Measurements from ENCODE around the gene SH3BP2. TPM values are rescaled to one million over a fixed set of nuclear protein-coding genes. Genes with fewer than 3 reads are reported as not detected.
"Not testable (repeated sequence)": the region's sequence is repeated elsewhere in the genome, so short reads cannot be mapped to it uniquely, and the experiment has no call there.

SH3BP2 gene
- total RNA-seq, 4 donors from 2014 or later, result 26.2 to 109 (median 66.0) TPM

- DNase-seq (ENCODE audit: low spot score), result no peak
- TF ChIP-seq, protein P1, sequence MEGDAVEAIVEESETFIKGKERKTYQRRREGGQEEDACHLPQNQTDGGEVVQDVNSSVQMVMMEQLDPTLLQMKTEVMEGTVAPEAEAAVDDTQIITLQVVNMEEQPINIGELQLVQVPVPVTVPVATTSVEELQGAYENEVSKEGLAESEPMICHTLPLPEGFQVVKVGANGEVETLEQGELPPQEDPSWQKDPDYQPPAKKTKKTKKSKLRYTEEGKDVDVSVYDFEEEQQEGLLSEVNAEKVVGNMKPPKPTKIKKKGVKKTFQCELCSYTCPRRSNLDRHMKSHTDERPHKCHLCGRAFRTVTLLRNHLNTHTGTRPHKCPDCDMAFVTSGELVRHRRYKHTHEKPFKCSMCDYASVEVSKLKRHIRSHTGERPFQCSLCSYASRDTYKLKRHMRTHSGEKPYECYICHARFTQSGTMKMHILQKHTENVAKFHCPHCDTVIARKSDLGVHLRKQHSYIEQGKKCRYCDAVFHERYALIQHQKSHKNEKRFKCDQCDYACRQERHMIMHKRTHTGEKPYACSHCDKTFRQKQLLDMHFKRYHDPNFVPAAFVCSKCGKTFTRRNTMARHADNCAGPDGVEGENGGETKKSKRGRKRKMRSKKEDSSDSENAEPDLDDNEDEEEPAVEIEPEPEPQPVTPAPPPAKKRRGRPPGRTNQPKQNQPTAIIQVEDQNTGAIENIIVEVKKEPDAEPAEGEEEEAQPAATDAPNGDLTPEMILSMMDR (IDR thresholded peaks at IDR 0.05), result no peak
- ATAC-seq (ENCODE audit: low FRiP score), result peak; percentile 3
Observed at GRCh38 chr4:2756691-2757350, 36.1 kb upstream of the SH3BP2 start.

DNA sequence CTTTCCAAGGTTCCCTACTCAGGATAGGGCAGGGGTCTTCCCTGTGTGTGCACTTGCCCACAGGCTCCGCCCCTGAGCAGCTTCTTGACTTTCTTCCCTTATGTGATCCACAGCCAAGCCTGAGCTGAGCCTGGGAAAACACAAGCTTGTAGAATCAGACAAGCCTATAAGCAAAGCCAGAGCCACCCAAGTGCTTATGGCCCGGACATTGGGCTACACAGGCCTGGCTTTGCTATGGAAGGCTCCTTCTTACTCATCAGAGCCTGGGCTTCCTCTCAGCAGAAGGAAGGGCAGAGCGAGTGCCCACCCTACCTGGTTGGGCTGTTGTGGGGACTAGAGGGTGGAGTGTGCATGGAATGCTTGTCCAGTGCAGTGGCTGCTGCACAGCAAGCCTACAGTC lies 35.5 kb upstream of the SH3BP2 start:
- no peak for ATAC-seq (ENCODE audit: low FRiP score)
- TF ChIP-seq, protein P1 (IDR thresholded peaks at IDR 0.05), result no peak
- no peak for DNase-seq (ENCODE audit: low spot score)

DNA sequence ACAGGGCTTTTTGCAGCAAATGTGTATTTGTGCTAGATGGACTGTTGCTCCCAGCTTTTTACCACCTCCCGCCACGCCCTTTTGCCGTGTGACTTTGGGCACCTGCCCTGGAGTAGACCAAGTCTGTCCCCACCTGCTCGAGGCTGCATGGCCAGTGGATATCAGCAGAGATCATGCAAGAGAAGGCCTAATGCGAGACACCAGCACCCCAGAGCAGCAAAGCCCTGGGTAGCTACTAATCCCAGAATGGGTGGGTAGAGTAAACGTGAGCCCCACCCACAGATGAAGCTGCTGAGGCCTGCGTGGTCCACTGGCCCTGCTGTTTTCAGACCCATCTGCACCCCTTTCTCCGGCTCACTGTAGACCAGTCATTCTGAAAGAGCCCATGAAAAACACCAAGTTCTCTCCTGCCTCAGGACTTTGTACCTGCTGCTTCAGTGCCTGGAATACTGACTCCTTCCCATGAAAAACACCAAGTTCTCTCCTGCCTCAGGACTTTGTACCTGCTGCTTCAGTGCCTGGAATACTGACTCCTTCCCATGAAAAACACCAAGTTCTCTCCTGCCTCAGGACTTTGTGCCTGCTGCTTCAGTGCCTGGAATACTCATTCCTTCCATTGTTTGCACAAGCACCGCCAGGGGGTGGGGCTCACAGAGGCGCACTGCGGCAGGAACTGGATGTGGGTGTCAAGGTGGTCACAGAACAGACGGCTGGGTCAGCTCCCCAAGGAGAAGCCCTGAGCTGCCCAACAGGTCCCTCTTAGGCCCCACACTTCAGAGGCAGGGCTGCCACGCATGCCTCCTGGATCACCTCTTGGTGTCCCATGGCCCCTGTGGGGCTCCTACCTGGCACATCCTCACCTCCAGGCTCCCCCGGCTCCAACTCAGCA lies 31.6 kb upstream of the SH3BP2 start:
- no peak for ATAC-seq (ENCODE audit: low FRiP score)
- no peak for DNase-seq (ENCODE audit: low spot score)
- TF ChIP-seq, protein P1 (IDR thresholded peaks at IDR 0.05), result no peak

- ATAC-seq (ENCODE audit: low FRiP score), result no peak
- DNase-seq (ENCODE audit: low spot score), result no peak
- TF ChIP-seq, protein P1 (IDR thresholded peaks at IDR 0.05), result no peak
Observed at GRCh38 chr4:2762048-2762447, 30.8 kb upstream of the SH3BP2 start.

- not testable (repeated sequence) for ATAC-seq (ENCODE audit: low FRiP score); DNase-seq (ENCODE audit: low spot score)
Observed at GRCh38 chr4:2762486-2763370, 30.2 kb upstream of the SH3BP2 start.

- DNase-seq (ENCODE audit: low spot score) (no peak), ATAC-seq (ENCODE audit: low FRiP score) (no peak)
- TF ChIP-seq, protein P1 (IDR thresholded peaks at IDR 0.05), result no peak
Observed at GRCh38 chr4:2763511-2763967, 29.3 kb upstream of the SH3BP2 start.

Data from omental fat pad (tissue), 4 donors.